Stimulated activated CD8-positive, alpha-beta memory T cell treated with anti-CD3 and anti-CD28 coated beads, Interleukin-15, amount 100 ng/mL, for 48 hours (primary cell): ENCODE results near the gene MMP17.

Source experiments
- DNase-seq, 2 donors: peaks; one replicate each; pipeline ENCODE4 v3.0.0-alpha.2; 2020; ENCODE audit warnings: low read depth in 2 of 2

MMP17 gene

DNA sequence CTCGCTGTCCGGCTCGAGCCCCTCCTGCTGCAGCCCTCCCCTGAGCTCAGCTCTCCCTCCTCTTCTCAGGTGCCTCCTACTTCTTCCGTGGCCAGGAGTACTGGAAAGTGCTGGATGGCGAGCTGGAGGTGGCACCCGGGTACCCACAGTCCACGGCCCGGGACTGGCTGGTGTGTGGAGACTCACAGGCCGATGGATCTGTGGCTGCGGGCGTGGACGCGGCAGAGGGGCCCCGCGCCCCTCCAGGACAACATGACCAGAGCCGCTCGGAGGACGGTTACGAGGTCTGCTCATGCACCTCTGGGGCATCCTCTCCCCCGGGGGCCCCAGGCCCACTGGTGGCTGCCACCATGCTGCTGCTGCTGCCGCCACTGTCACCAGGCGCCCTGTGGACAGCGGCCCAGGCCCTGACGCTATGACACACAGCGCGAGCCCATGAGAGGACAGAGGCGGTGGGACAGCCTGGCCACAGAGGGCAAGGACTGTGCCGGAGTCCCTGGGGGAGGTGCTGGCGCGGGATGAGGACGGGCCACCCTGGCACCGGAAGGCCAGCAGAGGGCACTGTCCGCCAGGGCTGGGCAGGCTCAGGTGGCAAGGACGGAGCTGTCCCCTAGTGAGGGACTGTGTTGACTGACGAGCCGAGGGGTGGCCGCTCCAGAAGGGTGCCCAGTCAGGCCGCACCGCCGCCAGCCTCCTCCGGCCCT, 22.8 kb downstream of the MMP17 start:
- DNase-seq, result no peak

- no peak for DNase-seq
Measured at GRCh38 chr12:131851741-131852550, 23.8 kb downstream of the MMP17 start.

GRCh38 chr12:131852551-131853299, 24.5 kb downstream of the MMP17 start:
- no peak for DNase-seq

DNA sequence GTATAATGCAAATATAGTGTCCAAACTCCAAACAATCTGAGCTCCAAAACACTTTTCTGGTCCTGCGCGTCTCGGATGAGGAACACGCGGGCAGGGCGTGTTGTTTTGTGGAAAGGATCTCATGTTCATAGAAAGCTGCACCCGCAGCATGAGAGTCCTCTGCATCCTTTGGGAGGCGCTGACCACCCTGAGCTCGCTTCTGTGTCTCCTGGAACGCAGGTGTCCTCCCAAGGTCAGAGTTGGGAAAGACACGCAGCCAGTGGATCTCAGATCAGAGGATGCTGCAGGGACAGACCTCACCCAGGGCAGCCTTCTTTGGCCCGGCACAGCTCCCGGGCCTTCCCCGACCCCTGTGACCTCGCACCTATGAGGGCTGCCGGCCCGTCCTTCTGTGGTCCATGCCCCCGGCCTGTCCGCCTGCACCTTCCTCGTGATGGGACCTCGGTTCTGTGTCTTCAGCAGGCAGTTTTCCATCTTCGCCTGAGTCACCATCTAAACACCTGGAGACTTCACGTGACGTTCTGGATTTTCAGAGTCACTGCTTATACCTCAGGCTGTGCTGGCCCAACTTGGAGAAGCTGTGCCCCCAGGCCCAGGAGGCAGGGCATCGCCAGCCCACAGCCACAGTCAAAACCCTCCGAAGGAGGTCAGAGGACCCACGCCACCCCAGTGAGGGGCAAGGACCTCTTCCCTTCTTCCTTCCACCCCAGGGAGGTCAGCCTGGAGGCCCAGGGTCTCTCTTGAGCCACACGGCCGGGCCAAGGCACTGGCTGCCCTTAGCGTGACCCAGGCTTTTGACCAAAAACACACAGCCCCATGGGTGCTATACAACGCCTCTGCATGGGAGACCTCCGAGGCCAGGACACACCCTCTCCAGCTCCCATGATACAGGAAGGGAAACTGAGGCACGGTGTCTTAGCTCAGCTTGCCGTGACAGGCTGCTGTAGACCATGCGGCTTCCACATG, 25.9 kb downstream of the MMP17 start:
- DNase-seq, result no peak

DNA sequence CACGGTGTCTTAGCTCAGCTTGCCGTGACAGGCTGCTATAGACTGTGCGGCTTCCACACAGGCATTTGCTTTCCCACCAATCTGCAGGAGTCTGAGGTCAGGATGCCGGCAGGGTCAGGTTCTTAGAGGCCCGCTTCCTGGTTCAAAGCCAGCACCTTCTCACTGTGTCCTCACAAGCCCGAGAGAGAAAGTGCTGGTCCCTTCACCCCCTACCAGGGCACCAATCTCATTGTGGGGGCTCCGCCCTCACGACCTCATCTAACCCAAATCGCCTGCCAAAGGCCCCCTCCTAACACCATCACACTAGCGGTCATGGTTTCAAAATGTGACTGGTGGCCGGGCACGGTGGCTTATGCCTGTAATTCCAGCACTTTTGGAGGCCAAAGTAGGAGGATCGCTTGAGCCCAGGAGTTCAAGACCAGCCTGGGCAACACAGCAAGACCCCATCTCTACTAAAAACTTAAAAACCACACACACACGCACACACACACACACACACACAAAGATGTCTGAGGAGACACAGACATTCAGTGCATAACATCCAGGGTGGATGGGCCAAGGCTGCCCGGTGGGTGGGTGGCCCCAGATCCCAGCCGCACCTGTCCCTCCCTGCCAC, 26.8 kb downstream of the MMP17 start:
- no peak for DNase-seq

DNA sequence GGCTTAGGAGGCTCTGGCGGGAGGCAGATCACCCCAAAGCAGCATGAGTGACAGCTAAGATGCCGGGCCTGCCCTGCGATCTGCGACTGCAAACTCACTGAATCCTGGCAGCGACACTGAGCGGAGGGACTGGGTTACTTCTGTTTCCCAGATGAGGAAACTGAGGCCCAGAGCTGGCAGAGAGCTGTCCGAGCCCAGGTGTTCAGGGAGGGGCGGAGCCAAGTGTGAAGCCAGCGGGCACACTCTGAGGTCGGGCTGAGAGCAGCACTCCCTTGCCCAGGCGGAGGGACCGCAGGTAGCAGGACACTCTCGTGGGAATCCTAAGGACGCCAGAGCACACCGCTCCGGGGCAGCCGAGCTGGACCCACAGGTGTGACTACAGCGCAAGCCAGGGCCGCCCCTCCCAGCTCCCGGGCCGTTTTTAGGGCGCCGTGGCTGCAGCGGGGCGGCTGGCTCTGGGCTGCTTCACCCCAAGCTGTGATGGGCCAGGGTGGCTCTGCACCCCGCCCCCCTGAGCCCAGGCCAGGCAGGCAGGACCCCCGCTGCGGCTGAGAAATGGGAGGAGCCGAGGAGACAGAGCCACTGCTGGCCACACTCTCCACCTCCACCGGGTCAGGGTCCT, 27.4 kb downstream of the MMP17 start:
- no peak for DNase-seq

DNA sequence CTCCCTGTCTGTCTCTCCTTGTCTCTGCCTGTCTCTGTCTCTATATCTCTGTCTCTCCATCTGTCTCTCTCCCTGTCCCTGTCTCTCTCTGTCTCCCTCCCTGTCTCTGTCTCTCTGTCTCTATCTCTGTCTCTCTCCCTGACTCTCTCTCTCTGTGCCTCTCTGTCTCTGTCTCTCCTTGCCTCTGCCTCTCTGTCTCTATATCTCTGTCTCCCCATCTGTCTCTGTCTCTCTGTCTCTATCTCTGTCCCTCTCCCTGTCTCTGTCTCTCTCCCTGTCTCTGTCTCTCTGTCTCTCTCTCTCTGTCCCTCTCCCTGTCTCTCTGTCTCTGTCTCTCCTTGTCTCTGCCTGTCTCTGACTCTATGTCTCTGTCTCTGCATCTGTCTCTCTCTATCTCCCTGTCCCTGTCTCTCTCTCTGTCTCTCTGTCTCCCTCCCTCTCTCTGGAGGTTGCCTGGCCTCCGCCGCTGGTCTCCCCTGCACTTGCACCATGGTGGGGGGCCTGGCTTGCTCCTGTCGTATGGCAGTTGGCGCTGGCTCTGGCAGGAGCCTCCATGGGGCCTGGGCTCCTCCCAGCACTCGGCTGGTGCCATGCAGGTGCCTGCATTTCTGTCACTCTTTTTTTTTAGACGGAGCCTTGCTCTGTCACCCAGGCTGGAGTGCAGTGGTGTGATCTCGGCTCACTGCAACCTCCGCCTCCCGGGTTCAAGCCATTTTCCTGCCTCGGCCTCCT, 28.3 kb downstream of the MMP17 start:
- no peak for DNase-seq

GRCh38 chr12:131857908-131858850, 30.0 kb downstream of the MMP17 start:
- no peak for DNase-seq

GRCh38 chr12:131860472-131861260, 32.5 kb downstream of the MMP17 start:
- DNase-seq, result no peak

GRCh38 chr12:131861261-131862083, 33.3 kb downstream of the MMP17 start:
- DNase-seq, result no peak

DNA sequence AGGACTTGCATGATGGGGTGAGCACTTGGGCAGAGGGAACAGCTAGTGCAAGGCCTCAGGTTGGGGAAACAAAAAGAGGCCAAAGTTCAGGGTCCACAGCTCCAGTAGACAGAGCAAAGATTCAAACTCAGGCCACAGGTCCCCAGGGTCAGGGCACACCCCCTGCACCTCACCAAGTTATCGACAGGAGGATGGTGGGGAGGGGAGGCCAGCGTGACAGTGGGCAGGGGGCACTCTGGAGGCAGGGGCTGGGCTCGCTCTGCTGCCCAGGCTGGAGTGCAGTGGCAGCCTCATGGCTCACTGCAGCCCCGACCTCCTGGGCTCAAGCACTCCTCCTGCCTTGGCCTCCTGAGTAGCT, 33.9 kb downstream of the MMP17 start:
- no peak for DNase-seq

- no peak for DNase-seq
Measured at GRCh38 chr12:131862600-131862993, 34.4 kb downstream of the MMP17 start.

DNA sequence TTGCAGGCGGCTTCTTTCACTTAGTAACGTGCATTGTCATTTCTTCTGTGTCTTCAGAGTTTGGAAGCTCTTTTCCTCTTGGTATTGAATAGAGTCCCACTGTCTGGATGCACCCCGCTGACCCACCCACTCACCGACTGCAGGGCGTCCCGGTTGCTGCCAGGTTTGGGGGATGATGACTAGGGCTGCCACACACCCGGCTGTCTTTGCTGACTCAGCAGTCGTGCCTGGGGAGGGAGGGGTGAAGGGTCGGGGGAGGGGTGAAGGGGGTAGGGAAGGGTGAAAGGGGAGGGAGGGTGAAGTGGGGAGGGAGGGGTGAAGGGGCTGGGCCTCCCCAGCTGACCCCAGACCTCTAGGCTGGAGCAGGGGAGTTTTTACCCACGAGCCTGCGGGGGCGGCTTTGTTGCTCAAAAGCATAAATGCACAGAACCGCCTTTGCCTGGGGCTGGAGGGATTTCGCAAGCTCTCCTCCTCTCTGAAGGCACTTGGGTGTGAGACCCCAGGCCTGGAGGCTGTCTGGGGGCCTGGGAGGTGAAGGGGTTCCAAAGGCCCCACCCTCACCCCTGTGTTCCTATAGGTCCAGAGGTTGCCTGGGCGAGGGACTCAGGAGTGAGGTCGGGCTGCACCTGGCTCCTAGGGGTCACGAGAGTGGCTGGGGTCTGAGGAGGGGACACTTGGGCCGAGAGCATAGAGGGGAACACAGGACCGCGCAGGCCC, 35.0 kb downstream of the MMP17 start:
- DNase-seq, result no peak

- no peak for DNase-seq
Measured at GRCh38 chr12:131863711-131864396, 35.7 kb downstream of the MMP17 start.

- no peak for DNase-seq
Measured at GRCh38 chr12:131864469-131864868, 36.3 kb downstream of the MMP17 start.
